GM12878 (cell line): ENCODE data around the gene TMEM135. TPM values are rescaled to one million over a fixed set of nuclear protein-coding genes. Genes with fewer than 3 reads are reported as not detected.

ENCODE experiments used
- ATAC-seq: fragments of 200-7000 bp; cut with Tn5 transposase; 3 replicates; pipeline ENCODE4 v1.9.1; 2020; ENCODE audit warnings: mild to moderate bottlenecking, moderate library complexity
- BruUV-seq: library from RNA; stranded (reverse); fragments of 400-500 nt; replicated peaks from 2 replicates; lab custom pipeline; 2021; lab: Mats Ljungman, UMichigan
- CTCF ChIA-PET: fragments of 300-600 bp; sonication (Branson Sonifier 250); formaldehyde crosslinking; extraction: SDS; loops from one replicate; lab custom pipeline; 2021; ENCODE audit warnings: inconsistent platforms; lab: Yijun Ruan, JAX
- POLR2A ChIA-PET: fragments of 350-600 bp; formaldehyde crosslinking; extraction: SDS; loops from one replicate; lab custom pipeline; 2021; ENCODE audit warnings: inconsistent platforms; lab: Charles Lee
- RAD21 ChIA-PET: fragments of 300-600 bp; sonication (Branson Sonifier 250); formaldehyde crosslinking; loops from one replicate; lab custom pipeline; 2023; ENCODE audit warnings: antibody characterized with exemption; ENCODE audit not compliant: unreplicated experiment; lab: Charles Lee
- SMC1A ChIA-PET: fragments of 300-600 bp; sonication (Branson Sonifier 250); formaldehyde crosslinking; loops from one replicate; lab custom pipeline; 2023; ENCODE audit not compliant: unreplicated experiment, uncharacterized antibody; lab: Charles Lee
- DNase-seq: peaks from one replicate; pipeline ENCODE4 v3.0.0-alpha.2; 2011; ENCODE audit warnings: low read depth, low spot score
- FAIRE-seq: peaks from 3 replicates; lab custom pipeline; 2011; peaks lifted over from hg19 to GRCh38; lab: Jason Lieb, UNC
- H2AFZ ChIP-seq: 2 replicates; pipeline ENCODE4 v1.6.0; 2011; ENCODE audit warnings: low read depth, low read length, control low read depth; ENCODE audit not compliant: control insufficient read depth
- H3K27ac ChIP-seq: 2 replicates; pipeline ENCODE4 v1.5.1; 2011; ENCODE audit warnings: control low read depth; ENCODE audit not compliant: control insufficient read depth, insufficient read depth
- H3K27me3 ChIP-seq, 2 experiments: replicated peaks in 1 of 2; 2 replicates each; pipeline versions ENCODE4 v1.6.0 to v1.6.1; 2011; ENCODE audit warnings: low read length in 1 of 2; ENCODE audit not compliant: control insufficient read depth in 2 of 2, insufficient read depth in 2 of 2
- H3K36me3 ChIP-seq, 2 experiments: 2 replicates each; pipeline ENCODE4 v1.5.1; 2011; ENCODE audit warnings: low read length in 1 of 2; ENCODE audit not compliant: control insufficient read depth in 2 of 2, insufficient read depth in 2 of 2
- H3K4me1 ChIP-seq: 2 replicates; pipeline ENCODE4 v1.6.1; 2011; ENCODE audit warnings: mild to moderate bottlenecking, low read length, moderate library complexity, mixed read lengths; ENCODE audit not compliant: control insufficient read depth, insufficient read depth
- H3K4me2 ChIP-seq: 2 replicates; pipeline ENCODE4 v1.6.0; 2011; ENCODE audit warnings: control low read depth; ENCODE audit not compliant: control insufficient read depth, insufficient read depth
- H3K4me3 ChIP-seq: fragments of 200-600 bp; sonication (generic); 2 replicates; pipeline ENCODE4 v1.5.1; 2016
- H3K79me2 ChIP-seq: 2 replicates; pipeline ENCODE4 v1.6.0; 2011; ENCODE audit warnings: low read length; ENCODE audit not compliant: control insufficient read depth, insufficient read depth
- H3K9ac ChIP-seq: 2 replicates; pipeline ENCODE4 v1.8.0; 2011; ENCODE audit warnings: low read length, control low read depth, mixed read lengths; ENCODE audit not compliant: control insufficient read depth, insufficient read depth
- H3K9me3 ChIP-seq: replicated peaks from 3 replicates; pipeline ENCODE4 v1.5.1; 2011; ENCODE audit warnings: mild to moderate bottlenecking, low read length; ENCODE audit not compliant: control insufficient read depth, insufficient read depth
- H4K20me1 ChIP-seq: 2 replicates; pipeline ENCODE4 v1.6.0; 2011; ENCODE audit not compliant: control insufficient read depth, insufficient read depth
- CBX3 ChIP-seq: fragments of 200-600 bp; sonication (generic); IDR thresholded peaks from 2 replicates; pipeline ENCODE4 v1.6.1; 2016; ENCODE audit warnings: low read depth, borderline replicate concordance
- DPF2 ChIP-seq: fragments of 450-650 bp; IDR thresholded peaks from 2 replicates; pipeline ENCODE4 v1.6.1; 2017; ENCODE audit warnings: mild to moderate bottlenecking
- ESRRA ChIP-seq: IDR thresholded peaks from 2 replicates; pipeline ENCODE4 v1.6.1; 2012; ENCODE audit warnings: mild to moderate bottlenecking, low read length, improper control_type of control experiment
- ETV6 ChIP-seq, 2 experiments: fragments of 450-650 bp in 1 of 2; IDR thresholded peaks in 1 of 2; conservative IDR thresholded peaks in 1 of 2; 2 replicates each; pipeline ENCODE4 v1.6.1; 2014; ENCODE audit warnings: antibody characterized with exemption in 1 of 2, borderline replicate concordance in 1 of 2, low read depth in 1 of 2, mild to moderate bottlenecking in 1 of 2, moderate library complexity in 1 of 2
- HCFC1 ChIP-seq: fragments of 150-350 bp; IDR thresholded peaks from 2 replicates; pipeline ENCODE4 v1.6.1; 2014; ENCODE audit warnings: low read length
- NR2F1 ChIP-seq: fragments of 450-650 bp; conservative IDR thresholded peaks from 2 replicates; pipeline ENCODE4 v1.6.1; 2017; ENCODE audit warnings: mild to moderate bottlenecking
- POLR2AphosphoS5 ChIP-seq: IDR thresholded peaks from 2 replicates; pipeline ENCODE4 v1.6.1; 2011; ENCODE audit warnings: mild to moderate bottlenecking, low read length, inconsistent platforms
- RAD51 ChIP-seq: fragments of 450-650 bp; IDR thresholded peaks from 2 replicates; pipeline ENCODE4 v1.6.1; 2016; ENCODE audit warnings: moderate library complexity, mild to moderate bottlenecking, inconsistent platforms
- SIN3A ChIP-seq: IDR thresholded peaks from 2 replicates; pipeline ENCODE4 v1.6.1; 2012; ENCODE audit warnings: low read depth, low read length, improper control_type of control experiment
- TARDBP ChIP-seq: IDR thresholded peaks from 2 replicates; pipeline ENCODE4 v1.6.1; 2016; ENCODE audit warnings: borderline replicate concordance
- WRNIP1 ChIP-seq: IDR thresholded peaks from 2 replicates; pipeline ENCODE4 v1.6.1; 2011; ENCODE audit warnings: low read depth, low read length, improper control_type of control experiment, borderline replicate concordance
- YBX1 ChIP-seq: fragments of 450-650 bp; IDR thresholded peaks from 2 replicates; pipeline ENCODE4 v1.6.1; 2016; ENCODE audit warnings: antibody characterized with exemption
- ZNF217 ChIP-seq: fragments of 450-650 bp; IDR thresholded peaks from 2 replicates; pipeline ENCODE4 v1.6.1; 2017; ENCODE audit warnings: antibody characterized with exemption, mild to moderate bottlenecking
- WGBS: methylation state at CpG from one replicate; pipeline ENCODE4 v1.1.6; 2016; ENCODE audit warnings: low lambda C conversion rate; ENCODE audit not compliant: insufficient replicate concordance, insufficient coverage; ENCODE audit errors: missing lambda C conversion rate; 5-methylcytosine and 5-hydroxymethylcytosine counted together
- in situ Hi-C: fragments of 300-500 bp; cut with MboI; formaldehyde crosslinking; loops from 9 replicates; pipeline ENCODE4 v1.14.3; 2018; ENCODE audit warnings: mixed read lengths
- intact Hi-C: fragments of 100-400 bp; cut with micrococcal nuclease; formaldehyde crosslinking; loops from one replicate; pipeline ENCODE4 v1.14.2; 2022; ENCODE audit not compliant: unreplicated experiment
- polyA plus RNA-seq, 11 experiments: library from polyadenylated mRNA; depleted of rRNA in 4 of 11; unstranded in 6 of 11; stranded (reverse) in 5 of 11; fragments of >200 nt; fragmentation: Nextera tagmentation in 4 of 11; fragmentation: Illumina TruSeq in 1 of 11; extraction: Ambion mirVana in 4 of 11; extraction: Trizol in 1 of 11; gene quantifications; 1 replicate in 1 of 11; 2 replicates in 10 of 11; pipeline versions ENCODE4 v1.2.1 to v1.2.3, GENCODE V29; 2011 to 2016; ENCODE audit warnings: inconsistent platforms in 2 of 11, missing spikeins in 2 of 11, low read depth in 1 of 11
- total RNA-seq, 4 experiments: library from RNA; depleted of rRNA in 3 of 4; stranded (reverse); fragments of >200 nt in 3 of 4; fragmentation: Illumina TruSeq in 1 of 4; extraction: Trizol in 1 of 4; gene quantifications; 2 replicates each; pipeline versions ENCODE4 v1.2.1 to v1.2.3, GENCODE V29; 2013 to 2021
- TF ChIP-seq, protein P1 (sequence below): IDR thresholded peaks from 2 replicates; pipeline ENCODE4 v1.6.1; 2011; ENCODE audit warnings: low read depth, mild to moderate bottlenecking, low read length, moderate library complexity, borderline replicate concordance; ENCODE audit errors: extremely low read depth
- TF ChIP-seq, protein P2 (sequence below): IDR thresholded peaks from 2 replicates; pipeline ENCODE4 v1.6.1; 2012; ENCODE audit warnings: low read depth, low read length, improper control_type of control experiment
- TF ChIP-seq, protein P3 (sequence below): IDR thresholded peaks from 2 replicates; pipeline ENCODE4 v1.6.1; 2012; ENCODE audit warnings: mild to moderate bottlenecking, low read depth, low read length
- TF ChIP-seq, protein P4 (sequence below): fragments of 450-650 bp; IDR thresholded peaks from 2 replicates; pipeline ENCODE4 v1.6.1; 2016; ENCODE audit warnings: mild to moderate bottlenecking
- TF ChIP-seq, protein P5 (sequence below): fragments of 450-650 bp; IDR thresholded peaks from 2 replicates; pipeline ENCODE4 v1.6.1; 2017; ENCODE audit warnings: low read depth, mild to moderate bottlenecking, moderate library complexity

The TMEM135 gene
- total and polyA plus RNA-seq, 10 of the 15 experiments (the other 5 are each of a cell fraction or from before 2014, with no cell fraction given), result 7.2 to 117 (median 12.9) TPM

DNA sequence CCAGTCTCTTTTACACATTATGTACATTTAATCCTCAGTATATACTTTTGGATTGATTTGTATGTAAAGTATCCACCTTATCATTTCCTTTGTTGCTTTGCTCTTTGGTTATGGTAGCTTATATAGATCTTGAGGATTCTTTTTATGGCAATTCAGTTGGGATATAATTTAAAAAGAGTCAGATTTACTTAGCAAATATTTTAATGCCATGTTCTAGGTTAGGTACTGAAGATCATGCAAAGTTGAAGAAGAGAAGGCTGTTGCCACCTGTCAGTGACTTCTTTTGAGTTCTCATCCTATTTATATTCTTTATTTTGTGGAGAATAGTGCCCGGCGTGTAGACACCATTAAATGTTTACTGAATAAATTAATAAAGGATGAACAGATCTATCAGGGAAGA, 279.7 kb downstream of the TMEM135 start:
- SMC1A ChIA-PET, result interaction anchor here (0.7 kb wide), 1 partner anchor 12 kb away, joined by 4 read pairs; no protein-coding TSS in a partner anchor
- Histone ChIP-seq H3K4me3 (no peak overlapping the region), H3K4me1 (no peaks in the 10 kb centered on the region), H4K20me1 (no peaks in the 10 kb centered on the region), H3K36me3 (peaks cover 0 to 3% of the 10 kb centered on the region in 2 experiments; a peak in 1 of 4 replicates), H3K79me2 (no peaks in the 10 kb centered on the region), H3K4me2 (no peak overlapping the region), H3K27me3 (no peaks in the 10 kb centered on the region), H3K9me3 (no peaks in the 10 kb centered on the region), H2AFZ (no peak overlapping the region), H3K9ac (no peak overlapping the region), H3K27ac (no peak overlapping the region)
- no peak for ATAC-seq
- no peak for DNase-seq
- no TSS peak for BruUV-seq
- FAIRE-seq, result no peak
- CTCF ChIA-PET, result no interaction called here
- RAD21 ChIA-PET, result interaction anchor here (0.9 kb wide), 1 partner anchor 17 kb away, joined by 3 read pairs; no protein-coding TSS in a partner anchor
- TF ChIP-seq HCFC1, result no peak
- TF ChIP-seq, protein P1, sequence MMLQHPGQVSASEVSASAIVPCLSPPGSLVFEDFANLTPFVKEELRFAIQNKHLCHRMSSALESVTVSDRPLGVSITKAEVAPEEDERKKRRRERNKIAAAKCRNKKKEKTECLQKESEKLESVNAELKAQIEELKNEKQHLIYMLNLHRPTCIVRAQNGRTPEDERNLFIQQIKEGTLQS, result no peak
- TF ChIP-seq RAD51, result no peak
- TF ChIP-seq DPF2, result no peak
- TF ChIP-seq, protein P2, sequence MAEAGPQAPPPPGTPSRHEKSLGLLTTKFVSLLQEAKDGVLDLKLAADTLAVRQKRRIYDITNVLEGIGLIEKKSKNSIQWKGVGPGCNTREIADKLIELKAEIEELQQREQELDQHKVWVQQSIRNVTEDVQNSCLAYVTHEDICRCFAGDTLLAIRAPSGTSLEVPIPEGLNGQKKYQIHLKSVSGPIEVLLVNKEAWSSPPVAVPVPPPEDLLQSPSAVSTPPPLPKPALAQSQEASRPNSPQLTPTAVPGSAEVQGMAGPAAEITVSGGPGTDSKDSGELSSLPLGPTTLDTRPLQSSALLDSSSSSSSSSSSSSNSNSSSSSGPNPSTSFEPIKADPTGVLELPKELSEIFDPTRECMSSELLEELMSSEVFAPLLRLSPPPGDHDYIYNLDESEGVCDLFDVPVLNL, result no peak
- TF ChIP-seq, protein P3, sequence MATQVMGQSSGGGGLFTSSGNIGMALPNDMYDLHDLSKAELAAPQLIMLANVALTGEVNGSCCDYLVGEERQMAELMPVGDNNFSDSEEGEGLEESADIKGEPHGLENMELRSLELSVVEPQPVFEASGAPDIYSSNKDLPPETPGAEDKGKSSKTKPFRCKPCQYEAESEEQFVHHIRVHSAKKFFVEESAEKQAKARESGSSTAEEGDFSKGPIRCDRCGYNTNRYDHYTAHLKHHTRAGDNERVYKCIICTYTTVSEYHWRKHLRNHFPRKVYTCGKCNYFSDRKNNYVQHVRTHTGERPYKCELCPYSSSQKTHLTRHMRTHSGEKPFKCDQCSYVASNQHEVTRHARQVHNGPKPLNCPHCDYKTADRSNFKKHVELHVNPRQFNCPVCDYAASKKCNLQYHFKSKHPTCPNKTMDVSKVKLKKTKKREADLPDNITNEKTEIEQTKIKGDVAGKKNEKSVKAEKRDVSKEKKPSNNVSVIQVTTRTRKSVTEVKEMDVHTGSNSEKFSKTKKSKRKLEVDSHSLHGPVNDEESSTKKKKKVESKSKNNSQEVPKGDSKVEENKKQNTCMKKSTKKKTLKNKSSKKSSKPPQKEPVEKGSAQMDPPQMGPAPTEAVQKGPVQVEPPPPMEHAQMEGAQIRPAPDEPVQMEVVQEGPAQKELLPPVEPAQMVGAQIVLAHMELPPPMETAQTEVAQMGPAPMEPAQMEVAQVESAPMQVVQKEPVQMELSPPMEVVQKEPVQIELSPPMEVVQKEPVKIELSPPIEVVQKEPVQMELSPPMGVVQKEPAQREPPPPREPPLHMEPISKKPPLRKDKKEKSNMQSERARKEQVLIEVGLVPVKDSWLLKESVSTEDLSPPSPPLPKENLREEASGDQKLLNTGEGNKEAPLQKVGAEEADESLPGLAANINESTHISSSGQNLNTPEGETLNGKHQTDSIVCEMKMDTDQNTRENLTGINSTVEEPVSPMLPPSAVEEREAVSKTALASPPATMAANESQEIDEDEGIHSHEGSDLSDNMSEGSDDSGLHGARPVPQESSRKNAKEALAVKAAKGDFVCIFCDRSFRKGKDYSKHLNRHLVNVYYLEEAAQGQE, result no peak
- TF ChIP-seq ETV6 (conservative IDR thresholded peaks at IDR 0.05 in 1 of 2, IDR thresholded peaks at IDR 0.05 in 1 of 2; ENCODE audit: borderline replicate concordance in 1 of 2, low read depth in 1 of 2), result no peak
- TF ChIP-seq, protein P4, sequence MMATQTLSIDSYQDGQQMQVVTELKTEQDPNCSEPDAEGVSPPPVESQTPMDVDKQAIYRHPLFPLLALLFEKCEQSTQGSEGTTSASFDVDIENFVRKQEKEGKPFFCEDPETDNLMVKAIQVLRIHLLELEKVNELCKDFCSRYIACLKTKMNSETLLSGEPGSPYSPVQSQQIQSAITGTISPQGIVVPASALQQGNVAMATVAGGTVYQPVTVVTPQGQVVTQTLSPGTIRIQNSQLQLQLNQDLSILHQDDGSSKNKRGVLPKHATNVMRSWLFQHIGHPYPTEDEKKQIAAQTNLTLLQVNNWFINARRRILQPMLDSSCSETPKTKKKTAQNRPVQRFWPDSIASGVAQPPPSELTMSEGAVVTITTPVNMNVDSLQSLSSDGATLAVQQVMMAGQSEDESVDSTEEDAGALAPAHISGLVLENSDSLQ, result no peak
- TF ChIP-seq SIN3A, result no peak
- no peak for TF ChIP-seq POLR2AphosphoS5
- TF ChIP-seq, protein P5, sequence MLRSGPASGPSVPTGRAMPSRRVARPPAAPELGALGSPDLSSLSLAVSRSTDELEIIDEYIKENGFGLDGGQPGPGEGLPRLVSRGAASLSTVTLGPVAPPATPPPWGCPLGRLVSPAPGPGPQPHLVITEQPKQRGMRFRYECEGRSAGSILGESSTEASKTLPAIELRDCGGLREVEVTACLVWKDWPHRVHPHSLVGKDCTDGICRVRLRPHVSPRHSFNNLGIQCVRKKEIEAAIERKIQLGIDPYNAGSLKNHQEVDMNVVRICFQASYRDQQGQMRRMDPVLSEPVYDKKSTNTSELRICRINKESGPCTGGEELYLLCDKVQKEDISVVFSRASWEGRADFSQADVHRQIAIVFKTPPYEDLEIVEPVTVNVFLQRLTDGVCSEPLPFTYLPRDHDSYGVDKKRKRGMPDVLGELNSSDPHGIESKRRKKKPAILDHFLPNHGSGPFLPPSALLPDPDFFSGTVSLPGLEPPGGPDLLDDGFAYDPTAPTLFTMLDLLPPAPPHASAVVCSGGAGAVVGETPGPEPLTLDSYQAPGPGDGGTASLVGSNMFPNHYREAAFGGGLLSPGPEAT, result no peak
- no peak for TF ChIP-seq ESRRA
- TF ChIP-seq ZNF217, result no peak
- TF ChIP-seq NR2F1, result no peak
- TF ChIP-seq WRNIP1, result no peak
- TF ChIP-seq CBX3, result no peak
- no peak for TF ChIP-seq YBX1
- no peak for TF ChIP-seq TARDBP
- POLR2A ChIA-PET, result no interaction called here
- intact Hi-C loops, result no loop called here
- 100% methylated on average over 2 of the region's 2 CpGs for WGBS
- in situ Hi-C loops, result no loop called here
